ENCODE data around the gene PIRT.

The PIRT gene

GRCh38 chr17:10787306-10788045, 50.4 kb downstream of the PIRT start:
- no peak for DNase-seq

- DNase-seq = no peak
Measured at GRCh38 chr17:10785295-10785694, 52.6 kb downstream of the PIRT start.

GRCh38 chr17:10779609-10780008, 58.3 kb downstream of the PIRT start:
- DNase-seq = no peak

GRCh38 chr17:10777890-10778289, 60.0 kb downstream of the PIRT start:
- no peak for DNase-seq

- DNase-seq = no peak
Measured at GRCh38 chr17:10777131-10777807, 60.6 kb downstream of the PIRT start.

- no peak for DNase-seq
Measured at GRCh38 chr17:10776381-10776780, 61.5 kb downstream of the PIRT start.

GRCh38 chr17:10775740-10776356, 62.0 kb downstream of the PIRT start:
- no peak for DNase-seq

- DNase-seq = no peak
Measured at GRCh38 chr17:10775058-10775457, 62.8 kb downstream of the PIRT start.

GRCh38 chr17:10773391-10773790, 64.5 kb downstream of the PIRT start:
- no peak for DNase-seq
